Spinal cord (tissue), 10 donors: ENCODE data around the gene GNRH2. TPM values are rescaled to one million over a fixed set of nuclear protein-coding genes. Genes with fewer than 3 reads are reported as not detected.
A peak's percentile ranks its signal among the peaks of the same experiment; 100 is the strongest.

Experiments used
- DNase-seq, 6 donors: peaks; one replicate each; pipeline versions ENCODE4 v3.0.0 to v3.0.0-alpha.2; 2013 to 2015; ENCODE audit warnings: low spot score in 6 of 6, low read depth in 4 of 6
- H3K27ac ChIP-seq: one replicate; pipeline ENCODE4 v1.5.1; 2013; ENCODE audit warnings: low read depth, low read length, control low read depth
- H3K27me3 ChIP-seq: one replicate; pipeline ENCODE4 v1.6.1; 2013; ENCODE audit warnings: low read length; ENCODE audit not compliant: control insufficient read depth, insufficient read depth
- H3K36me3 ChIP-seq: one replicate; pipeline ENCODE4 v1.6.1; 2013; ENCODE audit warnings: low read length; ENCODE audit not compliant: control insufficient read depth, insufficient read depth
- H3K4me1 ChIP-seq: one replicate; pipeline ENCODE4 v1.6.1; 2013; ENCODE audit warnings: low read length; ENCODE audit not compliant: control insufficient read depth, insufficient read depth
- H3K4me3 ChIP-seq: one replicate; pipeline ENCODE4 v1.5.1; 2013; ENCODE audit warnings: low read depth, low read length, control low read depth
- H3K9me3 ChIP-seq: one replicate; pipeline ENCODE4 v1.6.1; 2013; ENCODE audit warnings: low read length; ENCODE audit not compliant: control insufficient read depth, insufficient read depth
- WGBS: methylation state at CpG from one replicate; pipeline ENCODE4 v1.1.5; 2013; ENCODE audit warnings: missing lambda C conversion rate; ENCODE audit not compliant: insufficient coverage; 5-methylcytosine and 5-hydroxymethylcytosine counted together
- polyA plus RNA-seq, 2 donors: library from polyadenylated mRNA; unstranded; fragments of 120-200 nt; gene quantifications; one replicate each; pipeline ENCODE4 v1.2.1, GENCODE V29; 2013; ENCODE audit not compliant: insufficient read length in 2 of 2
- total RNA-seq, 2 donors: library from RNA; depleted of rRNA in 1 of 2; stranded (reverse); fragments of 120-200 nt in 1 of 2; fragments of >200 nt in 1 of 2; gene quantifications; one replicate each; pipeline versions ENCODE4 v1.2.3 to v1.2.4, GENCODE V29; 2013 to 2014
- donor health status: healthy.

GNRH2 gene
- total and polyA plus RNA-seq, 4 donors, result 0.44 to 1.8 (median 0.68) TPM; not detected in 1

- H3K27me3 ChIP-seq, result no peaks in the 10 kb centered on the region
- DNase-seq, result no peak
- no peak overlapping the region for H3K4me3 ChIP-seq
- no peak overlapping the region for H3K27ac ChIP-seq
- peaks cover 10% of the 10 kb centered on the region for H3K4me1 ChIP-seq
- H3K9me3 ChIP-seq, result no peaks in the 10 kb centered on the region
- 50% methylated on average over 2 of the region's 5 CpGs for WGBS
- H3K36me3 ChIP-seq, result peaks cover 68% of the 10 kb centered on the region
These were observed 5.0 kb upstream of the GNRH2 start for GRCh38 chr20:3038454-3038853.

- Histone ChIP-seq H3K9me3 (no peaks in the 10 kb centered on the region), H3K27me3 (no peaks in the 10 kb centered on the region), H3K36me3 (peaks cover 67% of the 10 kb centered on the region), H3K4me1 (peaks cover 10% of the 10 kb centered on the region), H3K27ac (no peak overlapping the region), H3K4me3 (no peak overlapping the region)
- 100% methylated on average over 3 of the region's 4 CpGs for WGBS
- no peak for DNase-seq
These were observed 4.0 kb upstream of the GNRH2 start for GRCh38 chr20:3039426-3039825.

GRCh38 chr20:3040086-3040485 lies 3.3 kb upstream of the GNRH2 start:
- Histone ChIP-seq H3K4me3 (no peak overlapping the region), H3K36me3 (peaks cover 67% of the 10 kb centered on the region), H3K4me1 (peaks cover 15% of the 10 kb centered on the region), H3K9me3 (no peaks in the 10 kb centered on the region), H3K27ac (no peak overlapping the region), H3K27me3 (no peaks in the 10 kb centered on the region)
- DNase-seq, result no peak
- WGBS, result 91% methylated on average over 8 of the region's 8 CpGs

- H3K27ac ChIP-seq, result peak overlapping the region; percentile 76
- H3K4me3 ChIP-seq, result peak overlapping the region; percentile 1
- H3K4me1 ChIP-seq, result peaks cover 21% of the 10 kb centered on the region
- no peaks in the 10 kb centered on the region for H3K27me3 ChIP-seq
- no peaks in the 10 kb centered on the region for H3K9me3 ChIP-seq
- peak in 1 of 6 donors; percentile 35 for DNase-seq
- WGBS, result 65% methylated on average over 7 of the region's 10 CpGs
- H3K36me3 ChIP-seq, result peaks cover 52% of the 10 kb centered on the region
These were observed 1.5 kb upstream of the GNRH2 start for GRCh38 chr20:3041854-3042409.

GRCh38 chr20:3042625-3043024 lies 797 bp upstream of the GNRH2 start:
- no peak overlapping the region for H3K4me3 ChIP-seq
- peaks cover 27% of the 10 kb centered on the region for H3K4me1 ChIP-seq
- H3K27ac ChIP-seq, result peak overlapping the region; percentile 71
- H3K27me3 ChIP-seq, result no peaks in the 10 kb centered on the region
- DNase-seq, result peak in 1 of 6 donors; percentile 46
- 59% methylated on average over 2 of the region's 5 CpGs for WGBS
- H3K9me3 ChIP-seq, result no peaks in the 10 kb centered on the region
- peaks cover 52% of the 10 kb centered on the region for H3K36me3 ChIP-seq

GRCh38 chr20:3044336-3044965 lies 1.0 kb downstream of the GNRH2 start:
- DNase-seq, result no peak
- H3K4me1 ChIP-seq, result peaks cover 31% of the 10 kb centered on the region
- no peaks in the 10 kb centered on the region for H3K27me3 ChIP-seq
- no peaks in the 10 kb centered on the region for H3K9me3 ChIP-seq
- H3K36me3 ChIP-seq, result peaks cover 64% of the 10 kb centered on the region
- H3K27ac ChIP-seq, result peak overlapping the region; percentile 89
- H3K4me3 ChIP-seq, result no peak overlapping the region
- 97% methylated on average over 7 of the region's 8 CpGs for WGBS

GRCh38 chr20:3045042-3045815 lies 1.8 kb downstream of the GNRH2 start:
- peaks cover 59% of the 10 kb centered on the region for H3K36me3 ChIP-seq

GRCh38 chr20:3045816-3046676 lies 2.6 kb downstream of the GNRH2 start, which contains the start of gene MRPS26:
Gene MRPS26, plus strand, starts transcription at chr20:3046052. Its CDS starts 17 bp downstream, at chr20:3046069.
- Histone ChIP-seq H3K27me3 (no peaks in the 10 kb centered on the region), H3K4me3 (peak within 1 kb of the TSS; percentile 74), H3K27ac (peak within 1 kb of the TSS; percentile 89), H3K4me1 (peaks cover 31% of the 10 kb centered on the region), H3K36me3 (peaks cover 54% of the 10 kb centered on the region), H3K9me3 (no peaks in the 10 kb centered on the region)
- peak; percentile 77 to 96 (median 86) for DNase-seq
- under 1% methylated on average over 104 of the region's 104 CpGs for WGBS

More at GRCh38 chr20:3045042-3045815, 1.8 kb downstream of the GNRH2 start:
- WGBS, result 3% methylated on average over 24 of the region's 24 CpGs
- Histone ChIP-seq H3K9me3 (no peaks in the 10 kb centered on the region), H3K27ac (peak overlapping the region; percentile 89), H3K4me1 (peaks cover 31% of the 10 kb centered on the region), H3K4me3 (peak overlapping the region; percentile 74), H3K27me3 (no peaks in the 10 kb centered on the region)
- peak in 3 of 6 donors; percentile 14 to 93 (median 17) for DNase-seq
